Vagina (tissue), 2 donors: ENCODE results near the gene LZTS2. TPM values are rescaled to one million over a fixed set of nuclear protein-coding genes. Genes with fewer than 3 reads are reported as not detected.

Experiments
- DNase-seq, 2 donors: peaks; one replicate each; pipeline ENCODE4 v3.0.0-alpha.2; 2017; ENCODE audit errors: extremely low spot score in 2 of 2
- H3K27ac ChIP-seq: fragments of 200-600 bp; sonication (generic); one replicate; pipeline ENCODE4 v1.5.1; 2019
- H3K27me3 ChIP-seq: fragments of 200-600 bp; sonication (generic); one replicate; pipeline ENCODE4 v1.5.1; 2019
- H3K36me3 ChIP-seq, 2 donors: fragments of 200-600 bp; sonication (generic); one replicate each; pipeline ENCODE4 v1.5.1; 2017 to 2019
- H3K4me1 ChIP-seq: fragments of 200-600 bp; sonication (generic); one replicate; pipeline ENCODE4 v1.5.1; 2019
- H3K4me3 ChIP-seq, 2 donors: fragments of 200-600 bp; sonication (generic); 1 replicate in 1 of 2; 2 replicates in 1 of 2; pipeline ENCODE4 v1.5.1; 2016 to 2019
- H3K9me3 ChIP-seq: fragments of 200-600 bp; sonication (generic); one replicate; pipeline ENCODE4 v1.5.1; 2019
- POLR2A ChIP-seq, 2 donors: fragments of 450-650 bp; IDR thresholded peaks; one replicate each; pipeline ENCODE4 v1.6.1; 2017; ENCODE audit warnings: antibody characterized with exemption in 2 of 2, mild to moderate bottlenecking in 2 of 2, moderate library complexity in 2 of 2
- POLR2AphosphoS5 ChIP-seq, 2 donors: sonication (generic); formaldehyde crosslinking; IDR thresholded peaks; one replicate each; pipeline ENCODE4 v1.9.0; 2017; ENCODE audit warnings: antibody characterized with exemption in 2 of 2, mild to moderate bottlenecking in 2 of 2, low read depth in 1 of 2; ENCODE audit not compliant: insufficient read depth in 1 of 2
- intact Hi-C: fragments of 100-400 bp; cut with DNase I; formaldehyde crosslinking; loops from one replicate; pipeline ENCODE4 v1.15.1; 2023
- total RNA-seq: library from RNA; depleted of rRNA; stranded (reverse); fragments of >200 nt; gene quantifications from one replicate; pipeline ENCODE4 v1.2.3, GENCODE V29; 2016
- TF ChIP-seq, protein P1 (sequence below), 3 experiments: fragments of 450-650 bp in 2 of 3; fragments of 200-600 bp in 1 of 3; sonication (generic) in 1 of 3; IDR thresholded peaks; one replicate each; pipeline ENCODE4 v1.5.1; 2017 to 2019; ENCODE audit warnings: antibody characterized with exemption in 3 of 3, mild to moderate bottlenecking in 2 of 3, moderate library complexity in 2 of 3

Gene LZTS2
- total RNA-seq, 1 donor from 2014 or later: 99.4 TPM

DNA sequence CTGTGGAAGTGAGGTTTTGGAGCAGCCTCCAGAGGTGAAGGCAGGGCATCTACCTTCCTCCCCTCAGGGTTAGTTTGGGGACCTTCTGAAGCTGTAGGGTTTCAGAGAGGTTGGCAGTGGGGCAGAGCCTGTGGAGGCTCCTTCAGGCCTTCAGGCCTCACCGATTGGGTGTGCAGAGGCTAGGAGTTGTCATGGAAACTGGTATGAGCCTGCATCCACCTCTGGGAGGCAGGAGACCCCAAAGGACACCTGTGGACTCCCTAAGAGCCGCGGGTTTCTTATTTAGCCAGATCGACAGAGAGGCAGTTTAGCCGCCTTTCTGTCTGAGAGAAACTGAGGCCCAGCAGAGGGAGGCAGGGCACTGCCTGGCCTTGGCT is 2.0 kb downstream of the LZTS2 start:
- H3K4me3 ChIP-seq: peak overlapping the region; percentile 79 to 92
- peak overlapping the region; percentile 100 for H3K27ac ChIP-seq
- no peaks in the 10 kb centered on the region for H3K27me3 ChIP-seq
- intact Hi-C loops: no loop called here
- TF ChIP-seq, protein P1, sequence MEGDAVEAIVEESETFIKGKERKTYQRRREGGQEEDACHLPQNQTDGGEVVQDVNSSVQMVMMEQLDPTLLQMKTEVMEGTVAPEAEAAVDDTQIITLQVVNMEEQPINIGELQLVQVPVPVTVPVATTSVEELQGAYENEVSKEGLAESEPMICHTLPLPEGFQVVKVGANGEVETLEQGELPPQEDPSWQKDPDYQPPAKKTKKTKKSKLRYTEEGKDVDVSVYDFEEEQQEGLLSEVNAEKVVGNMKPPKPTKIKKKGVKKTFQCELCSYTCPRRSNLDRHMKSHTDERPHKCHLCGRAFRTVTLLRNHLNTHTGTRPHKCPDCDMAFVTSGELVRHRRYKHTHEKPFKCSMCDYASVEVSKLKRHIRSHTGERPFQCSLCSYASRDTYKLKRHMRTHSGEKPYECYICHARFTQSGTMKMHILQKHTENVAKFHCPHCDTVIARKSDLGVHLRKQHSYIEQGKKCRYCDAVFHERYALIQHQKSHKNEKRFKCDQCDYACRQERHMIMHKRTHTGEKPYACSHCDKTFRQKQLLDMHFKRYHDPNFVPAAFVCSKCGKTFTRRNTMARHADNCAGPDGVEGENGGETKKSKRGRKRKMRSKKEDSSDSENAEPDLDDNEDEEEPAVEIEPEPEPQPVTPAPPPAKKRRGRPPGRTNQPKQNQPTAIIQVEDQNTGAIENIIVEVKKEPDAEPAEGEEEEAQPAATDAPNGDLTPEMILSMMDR (IDR thresholded peaks at IDR 0.05): peak in 1 of 3 experiments; percentile 11
- TF ChIP-seq POLR2A (IDR thresholded peaks at IDR 0.05): no peak
- no peaks in the 10 kb centered on the region for H3K9me3 ChIP-seq
- peaks cover 2 to 28% of the 10 kb centered on the region in 2 donors for H3K36me3 ChIP-seq
- DNase-seq: no peak
- peaks cover 36% of the 10 kb centered on the region for H3K4me1 ChIP-seq

DNA sequence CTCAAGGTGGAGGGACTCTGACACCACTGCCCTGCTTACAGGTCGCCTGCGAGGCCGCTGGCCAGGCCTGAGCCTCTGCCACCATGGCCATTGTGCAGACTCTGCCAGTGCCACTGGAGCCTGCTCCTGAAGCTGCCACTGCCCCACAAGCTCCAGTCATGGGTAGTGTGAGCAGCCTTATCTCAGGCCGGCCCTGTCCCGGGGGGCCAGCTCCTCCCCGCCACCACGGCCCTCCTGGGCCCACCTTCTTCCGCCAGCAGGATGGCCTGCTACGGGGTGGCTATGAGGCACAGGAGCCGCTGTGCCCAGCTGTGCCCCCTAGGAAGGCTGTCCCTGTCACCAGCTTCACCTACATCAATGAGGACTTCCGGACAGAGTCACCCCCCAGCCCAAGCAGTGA is 2.8 kb downstream of the LZTS2 start:
- TF ChIP-seq, protein P1 (IDR thresholded peaks at IDR 0.05): no peak
- TF ChIP-seq POLR2AphosphoS5 (IDR thresholded peaks at IDR 0.05; ENCODE audit: insufficient read depth in 1 of 2, low read depth in 1 of 2): no peak
- no peak for TF ChIP-seq POLR2A (IDR thresholded peaks at IDR 0.05)
- Histone ChIP-seq H3K4me3 (no peak overlapping the region), H3K36me3 (peaks cover 2 to 36% of the 10 kb centered on the region in 2 donors), H3K9me3 (no peaks in the 10 kb centered on the region), H3K27me3 (no peaks in the 10 kb centered on the region), H3K4me1 (peaks cover 39% of the 10 kb centered on the region), H3K27ac (peak overlapping the region; percentile 100)
- DNase-seq: no peak
- intact Hi-C loops: no loop called here

DNA sequence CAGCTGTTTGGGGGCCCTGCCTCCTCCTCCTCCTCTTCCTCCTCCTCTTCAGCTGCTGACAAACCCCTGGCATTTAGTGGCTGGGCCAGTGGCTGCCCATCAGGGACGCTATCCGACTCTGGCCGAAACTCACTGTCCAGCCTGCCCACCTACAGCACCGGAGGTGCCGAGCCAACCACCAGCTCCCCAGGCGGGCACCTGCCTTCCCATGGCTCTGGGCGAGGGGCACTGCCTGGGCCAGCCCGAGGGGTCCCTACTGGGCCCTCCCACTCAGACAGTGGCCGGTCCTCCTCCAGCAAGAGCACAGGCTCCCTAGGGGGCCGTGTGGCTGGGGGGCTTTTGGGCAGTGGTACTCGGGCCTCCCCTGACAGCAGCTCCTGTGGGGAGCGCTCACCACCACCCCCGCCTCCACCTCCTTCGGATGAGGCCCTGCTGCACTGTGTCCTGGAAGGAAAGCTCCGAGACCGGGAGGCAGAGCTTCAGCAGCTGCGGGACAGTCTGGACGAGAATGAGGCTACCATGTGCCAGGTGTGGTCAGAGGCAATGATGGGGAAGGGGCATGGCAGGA is 4.1 kb downstream of the LZTS2 start:
- intact Hi-C loops: no loop called here
- no peak overlapping the region for H3K4me3 ChIP-seq
- DNase-seq: no peak
- H3K9me3 ChIP-seq: no peaks in the 10 kb centered on the region
- H3K27ac ChIP-seq: no peak overlapping the region
- H3K27me3 ChIP-seq: no peaks in the 10 kb centered on the region
- no peak for TF ChIP-seq POLR2A (IDR thresholded peaks at IDR 0.05)
- H3K36me3 ChIP-seq: peaks cover 2 to 36% of the 10 kb centered on the region in 2 donors
- H3K4me1 ChIP-seq: peaks cover 44% of the 10 kb centered on the region

DNA sequence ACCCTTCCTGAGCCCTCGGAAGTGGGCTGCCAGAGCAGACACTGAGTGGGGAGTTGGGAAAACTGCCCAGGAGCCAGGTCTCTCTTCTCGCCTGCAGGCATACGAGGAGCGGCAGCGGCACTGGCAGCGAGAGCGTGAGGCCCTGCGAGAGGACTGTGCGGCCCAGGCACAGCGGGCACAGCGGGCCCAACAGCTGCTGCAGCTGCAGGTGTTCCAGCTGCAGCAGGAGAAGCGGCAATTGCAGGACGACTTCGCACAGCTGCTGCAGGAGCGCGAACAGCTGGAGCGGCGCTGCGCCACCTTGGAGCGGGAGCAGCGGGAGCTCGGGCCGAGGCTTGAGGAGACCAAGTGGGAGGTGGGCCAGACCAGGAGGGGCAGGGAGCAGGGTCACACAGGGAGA is 5.8 kb downstream of the LZTS2 start:
- H3K9me3 ChIP-seq: no peaks in the 10 kb centered on the region
- TF ChIP-seq POLR2AphosphoS5 (IDR thresholded peaks at IDR 0.05; ENCODE audit: insufficient read depth in 1 of 2, low read depth in 1 of 2): no peak
- TF ChIP-seq, protein P1 (IDR thresholded peaks at IDR 0.05): no peak
- H3K4me1 ChIP-seq: peaks cover 39% of the 10 kb centered on the region
- no peak overlapping the region for H3K27ac ChIP-seq
- no peak overlapping the region for H3K4me3 ChIP-seq
- no peaks in the 10 kb centered on the region for H3K27me3 ChIP-seq
- intact Hi-C loops: no loop called here
- DNase-seq: no peak
- peaks cover 2 to 36% of the 10 kb centered on the region in 2 donors for H3K36me3 ChIP-seq

DNA sequence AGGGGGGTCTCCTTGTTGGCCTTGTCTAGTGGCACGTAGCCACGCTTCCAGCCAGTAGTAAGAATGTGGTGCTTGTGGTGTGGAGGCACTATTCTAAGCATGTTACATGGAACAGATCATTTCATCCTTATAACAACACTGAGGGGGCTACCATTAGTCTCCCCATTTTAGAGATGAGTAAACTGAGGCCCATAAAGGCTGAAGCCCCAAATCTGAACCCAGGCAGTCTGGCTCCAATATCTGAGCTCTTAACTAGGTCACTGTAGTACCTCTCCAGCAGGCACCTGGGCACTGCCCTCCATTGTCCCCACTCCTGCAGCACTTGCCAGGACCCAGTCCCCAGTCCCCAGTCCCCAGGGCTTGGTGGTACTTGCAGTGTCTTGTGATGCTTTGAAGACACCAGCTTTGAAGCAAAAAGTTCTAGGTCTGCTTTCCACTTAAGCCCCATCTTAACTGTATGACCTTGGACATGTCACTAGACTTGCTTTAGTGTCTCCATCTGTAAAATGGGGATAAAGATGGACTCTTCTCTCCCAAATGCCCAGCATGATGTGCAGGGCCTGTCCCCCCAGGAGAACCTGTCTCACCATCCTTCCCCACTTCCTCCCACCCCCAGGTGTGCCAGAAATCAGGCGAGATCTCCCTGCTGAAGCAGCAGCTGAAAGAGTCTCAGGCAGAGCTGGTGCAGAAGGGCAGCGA is 6.4 kb downstream of the LZTS2 start:
- Histone ChIP-seq H3K9me3 (no peaks in the 10 kb centered on the region), H3K27me3 (no peaks in the 10 kb centered on the region), H3K4me3 (no peak overlapping the region), H3K36me3 (peaks cover 2 to 36% of the 10 kb centered on the region in 2 donors), H3K27ac (no peak overlapping the region), H3K4me1 (peaks cover 32% of the 10 kb centered on the region)
- no peak for TF ChIP-seq POLR2AphosphoS5 (IDR thresholded peaks at IDR 0.05; ENCODE audit: insufficient read depth in 1 of 2, low read depth in 1 of 2)
- TF ChIP-seq POLR2A (IDR thresholded peaks at IDR 0.05): no peak
- TF ChIP-seq, protein P1 (IDR thresholded peaks at IDR 0.05): no peak
- intact Hi-C loops: no loop called here
- no peak for DNase-seq
